Measurements from ENCODE around the gene LRRC10B.
A peak's percentile ranks its signal among the peaks of the same experiment; 100 is the strongest.

The LRRC10B gene

DNA sequence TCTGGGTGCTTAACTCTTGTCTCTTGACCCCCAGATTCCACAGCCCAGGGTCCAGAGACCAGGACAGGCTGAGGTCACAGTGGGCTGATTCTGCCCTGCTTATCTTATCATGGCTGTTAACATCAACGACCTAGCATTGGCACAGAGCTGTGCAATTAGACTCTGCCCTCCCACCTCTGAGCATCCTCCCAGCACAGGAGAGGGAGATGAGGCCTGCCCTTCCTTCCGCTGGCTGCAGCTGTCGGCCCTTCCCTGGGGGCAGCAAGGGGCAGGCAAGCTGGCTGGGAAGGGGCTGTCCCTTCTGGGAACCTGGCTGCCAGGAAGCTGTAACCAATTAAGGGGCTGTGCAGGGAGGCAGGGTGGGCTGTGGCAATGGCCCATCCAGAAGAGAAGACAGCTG is 22.5 kb downstream of the LRRC10B start:
- H3K4me3 ChIP-seq (replicated peaks; ENCODE audit: low read depth, low read length) = no peak overlapping the region
- no peak for DNase-seq (ENCODE audit: extremely low read depth, low read depth)
- TF ChIP-seq CTCF (IDR thresholded peaks at IDR 0.05; ENCODE audit: low read depth, low read length, missing control alignments) = no peak

- TF ChIP-seq CTCF (IDR thresholded peaks at IDR 0.05; ENCODE audit: low read depth, low read length, missing control alignments) = peak; percentile 84
- DNase-seq (ENCODE audit: extremely low read depth, low read depth) = no peak
Observed at GRCh38 chr11:61532134-61533038, 23.8 kb downstream of the LRRC10B start.

GRCh38 chr11:61533039-61533375 is 24.5 kb downstream of the LRRC10B start:
- no peak for TF ChIP-seq CTCF (IDR thresholded peaks at IDR 0.05; ENCODE audit: low read depth, low read length, missing control alignments)

More at GRCh38 chr11:61532134-61533038, 23.8 kb downstream of the LRRC10B start:
- H3K4me3 ChIP-seq (replicated peaks; ENCODE audit: low read depth, low read length) = no peak overlapping the region

GRCh38 chr11:61533401-61533800 is 24.9 kb downstream of the LRRC10B start:
- H3K4me3 ChIP-seq (replicated peaks; ENCODE audit: low read depth, low read length) = no peak overlapping the region
- DNase-seq (ENCODE audit: extremely low read depth, low read depth) = no peak
- TF ChIP-seq CTCF (IDR thresholded peaks at IDR 0.05; ENCODE audit: low read depth, low read length, missing control alignments) = no peak

More at GRCh38 chr11:61533039-61533375, 24.5 kb downstream of the LRRC10B start:
- no peak for DNase-seq (ENCODE audit: extremely low read depth, low read depth)
- no peak overlapping the region for H3K4me3 ChIP-seq (replicated peaks; ENCODE audit: low read depth, low read length)

DNA sequence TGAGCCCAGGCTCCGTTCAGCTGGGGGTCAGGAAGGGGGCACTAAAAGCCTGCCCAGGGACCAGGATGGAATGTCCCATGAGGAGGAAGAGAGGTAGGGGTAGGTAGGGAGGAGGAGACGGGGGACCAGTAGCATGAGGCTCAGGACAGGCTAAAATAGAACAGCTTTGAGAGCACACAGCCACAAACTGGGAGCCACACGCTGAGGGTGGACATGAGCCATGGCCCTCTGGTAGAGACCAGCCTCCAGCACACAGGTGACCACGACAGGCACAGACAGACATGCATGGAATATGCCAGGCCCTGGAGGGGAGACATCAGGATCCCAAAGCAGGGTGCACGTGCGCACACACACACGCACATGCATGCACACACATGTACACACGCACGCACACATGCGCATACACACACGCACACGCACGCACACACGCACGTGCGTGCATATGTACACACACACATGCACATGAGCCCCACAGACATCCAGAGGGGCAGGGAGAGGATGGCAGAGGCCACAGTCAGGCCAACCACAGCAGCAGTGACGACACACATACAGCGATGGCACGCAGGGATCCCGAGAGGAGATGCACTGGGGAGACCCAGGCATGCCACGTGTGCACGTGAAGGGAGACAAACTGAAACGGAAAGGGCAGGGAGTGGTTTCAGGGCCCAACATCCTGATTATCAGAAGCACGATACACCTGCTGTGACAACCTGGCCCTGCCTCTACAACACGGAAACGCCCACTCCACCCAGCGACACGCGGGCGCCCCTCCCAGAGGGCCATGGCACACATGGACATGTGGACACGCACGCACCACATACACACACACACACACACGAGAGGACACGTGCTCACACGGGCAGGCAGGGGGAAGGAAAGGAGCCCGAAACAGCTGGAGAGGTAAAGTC is 25.7 kb downstream of the LRRC10B start:
- TF ChIP-seq CTCF (IDR thresholded peaks at IDR 0.05; ENCODE audit: low read depth, low read length, missing control alignments) = no peak
- no peak overlapping the region for H3K4me3 ChIP-seq (replicated peaks; ENCODE audit: low read depth, low read length)
- DNase-seq (ENCODE audit: extremely low read depth, low read depth) = no peak

GRCh38 chr11:61534933-61535839 is 26.6 kb downstream of the LRRC10B start:
- H3K4me3 ChIP-seq (replicated peaks; ENCODE audit: low read depth, low read length) = no peak overlapping the region
- TF ChIP-seq CTCF (IDR thresholded peaks at IDR 0.05; ENCODE audit: low read depth, low read length, missing control alignments) = no peak
- no peak for DNase-seq (ENCODE audit: extremely low read depth, low read depth)
